Kidney (tissue), 14 donors: Measurements from ENCODE around the gene SNAPC4. TPM values are rescaled to one million over a fixed set of nuclear protein-coding genes. Genes with fewer than 3 reads are reported as not detected.

Source experiments
- DNase-seq, 5 donors: peaks; one replicate each; pipeline ENCODE4 v3.0.0-alpha.2; 2013 to 2020
- FAIRE-seq: peaks from 2 replicates; lab custom pipeline; 2012; peaks lifted over from hg19 to GRCh38; lab: Jason Lieb, UNC
- H3K27ac ChIP-seq, 2 donors: one replicate each; pipeline ENCODE4 v1.7.0; 2013; ENCODE audit warnings: low read depth in 2 of 2, low read length in 2 of 2, inconsistent platforms in 1 of 2
- H3K27me3 ChIP-seq: one replicate; pipeline ENCODE4 v1.7.1; 2013; ENCODE audit warnings: low read length, inconsistent platforms; ENCODE audit not compliant: control insufficient read depth, insufficient read depth
- H3K36me3 ChIP-seq, 3 donors: one replicate each; pipeline versions ENCODE4 v1.7.0 to v1.7.1; 2013; ENCODE audit warnings: low read length in 3 of 3, control low read depth in 1 of 3, inconsistent platforms in 1 of 3; ENCODE audit not compliant: insufficient read depth in 3 of 3, control insufficient read depth in 2 of 3
- H3K4me1 ChIP-seq, 3 donors: one replicate each; pipeline versions ENCODE4 v1.7.0 to v1.7.1; 2013; ENCODE audit warnings: low read length in 3 of 3, inconsistent platforms in 1 of 3, low read depth in 1 of 3; ENCODE audit not compliant: control insufficient read depth in 2 of 3, insufficient read depth in 2 of 3
- H3K4me3 ChIP-seq, 3 donors: one replicate each; pipeline versions ENCODE4 v1.7.0 to v1.8.1; 2013; ENCODE audit warnings: low read length in 3 of 3, control low read depth in 1 of 3, inconsistent platforms in 1 of 3
- H3K9ac ChIP-seq, 3 donors: one replicate each; pipeline versions ENCODE4 v1.7.0 to v1.7.1; 2013; ENCODE audit warnings: low read length in 3 of 3, control low read depth in 1 of 3, inconsistent platforms in 1 of 3
- H3K9me3 ChIP-seq, 3 donors: one replicate each; pipeline versions ENCODE4 v1.7.0 to v1.7.1; 2013; ENCODE audit warnings: low read length in 3 of 3, control low read depth in 1 of 3, inconsistent platforms in 1 of 3; ENCODE audit not compliant: control insufficient read depth in 2 of 3, insufficient read depth in 1 of 3
- CTCF ChIP-seq: IDR thresholded peaks from 3 replicates; pipeline ENCODE4 v1.5.1; 2012; ENCODE audit warnings: mild to moderate bottlenecking, moderate library complexity, borderline replicate concordance; ENCODE audit not compliant: insufficient read depth; ENCODE audit errors: extremely low read depth
- intact Hi-C: fragments of 100-400 bp; cut with DNase I; formaldehyde crosslinking; loops from one replicate; pipeline ENCODE4 v1.11.1; 2022
- polyA plus RNA-seq: library from polyadenylated mRNA; stranded (reverse); fragments of 350-450 nt; fragmentation: Illumina TruSeq; extraction: RNeasy Lipid Tissue Mini Kit (QIAGEN cat#74804); gene quantifications from one replicate; pipeline ENCODE4 v1.2.3, GENCODE V29; 2014; ENCODE audit warnings: low read depth, low replicate concordance; ENCODE audit not compliant: insufficient read depth
- total RNA-seq: library from RNA; stranded (reverse); fragmentation: NEBNext Ultra II Directional; extraction: Animal tissue kit (Norgen Biotek cat#: 25700); gene quantifications from one replicate; pipeline ENCODE4 v1.2.1, GENCODE V29; 2021
- donor health status: control.
- donor health status: control.
- donor health status: control.
- donor health status: control.
- donor health status: control.
- donor health status: DM: yes; HTN: yes; CAD: no.
- donor health status: Normal renal cell carcinoma (clear cell type).

The SNAPC4 gene
- total and polyA plus RNA-seq, 2 donors from 2014 or later = 3.2 to 11.0 TPM

GRCh38 chr9:136418182-136419091 is 18.5 kb upstream of the SNAPC4 start:
- DNase-seq (no peak), FAIRE-seq (no peak)
- H3K36me3 ChIP-seq = peaks cover 2 to 70% (median 45%) of the 10 kb centered on the region in 3 donors
- intact Hi-C loops = no loop called here
- H3K9ac ChIP-seq = no peak overlapping the region
- H3K27me3 ChIP-seq = no peaks in the 10 kb centered on the region
- no peak overlapping the region for H3K27ac ChIP-seq
- H3K4me1 ChIP-seq = no peaks in the 10 kb centered on the region
- no peak for TF ChIP-seq CTCF
- no peak overlapping the region for H3K4me3 ChIP-seq
- no peaks in the 10 kb centered on the region for H3K9me3 ChIP-seq

GRCh38 chr9:136416914-136417313 is 16.9 kb upstream of the SNAPC4 start:
- FAIRE-seq (no peak), DNase-seq (no peak)
- Histone ChIP-seq H3K27ac (no peak overlapping the region), H3K4me3 (no peak overlapping the region), H3K36me3 (peaks cover 5 to 71% (median 43%) of the 10 kb centered on the region in 3 donors), H3K27me3 (no peaks in the 10 kb centered on the region), H3K4me1 (peaks cover 0 to 2% (median 0%) of the 10 kb centered on the region in 3 donors), H3K9me3 (no peaks in the 10 kb centered on the region), H3K9ac (no peak overlapping the region)
- intact Hi-C loops = no loop called here
- no peak for TF ChIP-seq CTCF

DNA sequence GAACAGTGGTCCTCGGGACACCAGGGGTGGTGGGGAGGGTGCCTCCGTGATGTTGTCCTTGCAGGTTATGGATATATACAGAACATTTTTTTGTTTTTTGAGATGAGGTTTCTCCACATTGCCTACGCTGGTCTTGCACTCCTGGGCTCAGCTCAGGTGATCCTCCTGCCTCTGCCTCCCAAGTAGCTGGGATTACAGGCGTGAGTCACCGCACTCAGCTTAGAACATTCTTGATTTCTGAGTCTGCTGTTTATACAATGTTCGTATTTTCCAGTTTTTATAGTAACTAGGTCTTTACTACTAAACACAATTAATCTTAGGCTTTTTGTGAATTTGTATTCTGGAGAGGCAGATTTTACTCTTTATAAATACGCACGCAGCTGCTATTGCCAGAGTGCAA is 16.5 kb upstream of the SNAPC4 start:
- FAIRE-seq (no peak), DNase-seq (no peak)
- peaks cover 0 to 7% (median 3%) of the 10 kb centered on the region in 3 donors for H3K4me1 ChIP-seq
- H3K27ac ChIP-seq = no peak overlapping the region
- no peak overlapping the region for H3K4me3 ChIP-seq
- H3K9ac ChIP-seq = no peak overlapping the region
- peaks cover 5 to 68% (median 40%) of the 10 kb centered on the region in 3 donors for H3K36me3 ChIP-seq
- TF ChIP-seq CTCF = no peak
- no peaks in the 10 kb centered on the region for H3K9me3 ChIP-seq
- intact Hi-C loops = no loop called here
- H3K27me3 ChIP-seq = no peaks in the 10 kb centered on the region
